Pericardium fibroblast (primary cell): ENCODE results near the gene EVI5L. TPM values are rescaled to one million over a fixed set of nuclear protein-coding genes. Genes with fewer than 3 reads are reported as not detected.

ENCODE experiments used
- total RNA-seq: library from RNA; depleted of rRNA; stranded (reverse); fragments of >200 nt; gene quantifications from 2 replicates; pipeline ENCODE4 v1.2.3, GENCODE V29; 2015

The EVI5L gene
- total RNA-seq = 15.0 and 16.5 TPM in 2 replicates

GRCh38 chr19:7829561-7830271 is at the start of gene EVI5L:
TSS of gene EVI5L (plus strand) at chr19:7830218. CDS start at chr19:7846543, 16,325 bp downstream.

GRCh38 chr19:7874076-7874896 is 44.3 kb downstream of the EVI5L start, which contains the start of gene PRR36:
TSS of gene PRR36 (minus strand) at chr19:7874390. CDS start at chr19:7873689, 701 bp downstream.

GRCh38 chr19:7888145-7888825 is 58.3 kb downstream of the EVI5L start, which contains the start of gene LRRC8E:
TSS of gene LRRC8E (plus strand) at chr19:7888510. CDS start at chr19:7895604, 7,094 bp downstream.

GRCh38 chr19:7903244-7904073 is 73.4 kb downstream of the EVI5L start, which contains the start of gene MAP2K7:
TSS of gene MAP2K7 (plus strand) at chr19:7903877. CDS start at chr19:7903945, 68 bp downstream.

Other genes with a start within 250 kb of the EVI5L start
- gene CAMSAP3, start 234.4 kb upstream of the EVI5L start, total RNA-seq = not detected in 2 replicates
- 27.9 and 35.8 TPM in 2 replicates for gene XAB2, start 200.7 kb upstream of the EVI5L start, total RNA-seq
- 14.2 and 32.1 TPM in 2 replicates for gene PET100, start 200.4 kb upstream of the EVI5L start, total RNA-seq
- 0.82 TPM in 1 of 2 replicates, not detected in the other for gene PCP2, start 196.5 kb upstream of the EVI5L start, total RNA-seq
- 5.0 and 16.7 TPM in 2 replicates for gene STXBP2, start 193.1 kb upstream of the EVI5L start, total RNA-seq
- not detected in 2 replicates for gene RETN, start 161.2 kb upstream of the EVI5L start, total RNA-seq
- gene MCEMP1, start 153.1 kb upstream of the EVI5L start, total RNA-seq = not detected in 2 replicates
- 125 and 141 TPM in 2 replicates for gene TRAPPC5, start 149.4 kb upstream of the EVI5L start, total RNA-seq
- gene FCER2, start 128.1 kb upstream of the EVI5L start, total RNA-seq = not detected in 2 replicates
- not detected in 2 replicates for gene CLEC4G, start 98.1 kb upstream of the EVI5L start, total RNA-seq
- not detected in 2 replicates for gene CD209, start 82.7 kb upstream of the EVI5L start, total RNA-seq
- not detected in 2 replicates for gene CLEC4M, start 67.0 kb upstream of the EVI5L start, total RNA-seq
- gene PRR36, start 44.2 kb downstream of the EVI5L start, total RNA-seq = not detected in 2 replicates
- 3.1 and 3.9 TPM in 2 replicates for gene LRRC8E, start 58.3 kb downstream of the EVI5L start, total RNA-seq
- gene MAP2K7, start 73.7 kb downstream of the EVI5L start, total RNA-seq = 9.5 and 18.7 TPM in 2 replicates
- not detected in 2 replicates for gene TGFBR3L, start 84.6 kb downstream of the EVI5L start, total RNA-seq
- 32.7 and 46.4 TPM in 2 replicates for gene SNAPC2, start 90.1 kb downstream of the EVI5L start, total RNA-seq
- gene CTXN1, start 95.9 kb downstream of the EVI5L start, total RNA-seq = 4.1 and 4.4 TPM in 2 replicates
- 71.1 and 74.3 TPM in 2 replicates for gene TIMM44, start 113.4 kb downstream of the EVI5L start, total RNA-seq
- gene ELAVL1, start 175.4 kb downstream of the EVI5L start, total RNA-seq = 23.1 and 23.2 TPM in 2 replicates
- not detected in 2 replicates for gene CCL25, start 222.5 kb downstream of the EVI5L start, total RNA-seq